SK-N-SH (cell line): ENCODE measurements around the gene CNP.

ENCODE experiments used
- MXI1 ChIP-seq: IDR thresholded peaks from 2 replicates; pipeline ENCODE4 v1.6.1; 2012; ENCODE audit warnings: mild to moderate bottlenecking, low read depth, low read length, improper control_type of control experiment
- NRF1 ChIP-seq: IDR thresholded peaks from 2 replicates; pipeline ENCODE4 v1.6.1; 2012; ENCODE audit warnings: low read depth, mild to moderate bottlenecking, low read length
- POLR2AphosphoS5 ChIP-seq: IDR thresholded peaks from 2 replicates; pipeline ENCODE4 v1.6.1; 2012; ENCODE audit warnings: low read depth, low read length
- TAF1 ChIP-seq: IDR thresholded peaks from 2 replicates; pipeline ENCODE4 v1.6.1; 2012; ENCODE audit warnings: low read depth, mild to moderate bottlenecking, low read length, moderate library complexity, borderline replicate concordance
- USF2 ChIP-seq: fragments of 150-350 bp; IDR thresholded peaks from 2 replicates; pipeline ENCODE4 v1.6.1; 2017; ENCODE audit warnings: antibody characterized with exemption, low read length, low read depth, borderline replicate concordance
- TF ChIP-seq, protein P1 (sequence below): fragments of 200-600 bp; sonication (generic); IDR thresholded peaks from 2 replicates; pipeline ENCODE4 v1.6.1; 2017; ENCODE audit warnings: antibody characterized with exemption, mild to moderate bottlenecking, moderate library complexity

GRCh38 chr17:42025936-42026335 is 59.3 kb downstream of the CNP start:
- TF ChIP-seq MXI1 (no peak), USF2 (no peak), NRF1 (no peak), POLR2AphosphoS5 (no peak), TAF1 (no peak)
- TF ChIP-seq, protein P1, sequence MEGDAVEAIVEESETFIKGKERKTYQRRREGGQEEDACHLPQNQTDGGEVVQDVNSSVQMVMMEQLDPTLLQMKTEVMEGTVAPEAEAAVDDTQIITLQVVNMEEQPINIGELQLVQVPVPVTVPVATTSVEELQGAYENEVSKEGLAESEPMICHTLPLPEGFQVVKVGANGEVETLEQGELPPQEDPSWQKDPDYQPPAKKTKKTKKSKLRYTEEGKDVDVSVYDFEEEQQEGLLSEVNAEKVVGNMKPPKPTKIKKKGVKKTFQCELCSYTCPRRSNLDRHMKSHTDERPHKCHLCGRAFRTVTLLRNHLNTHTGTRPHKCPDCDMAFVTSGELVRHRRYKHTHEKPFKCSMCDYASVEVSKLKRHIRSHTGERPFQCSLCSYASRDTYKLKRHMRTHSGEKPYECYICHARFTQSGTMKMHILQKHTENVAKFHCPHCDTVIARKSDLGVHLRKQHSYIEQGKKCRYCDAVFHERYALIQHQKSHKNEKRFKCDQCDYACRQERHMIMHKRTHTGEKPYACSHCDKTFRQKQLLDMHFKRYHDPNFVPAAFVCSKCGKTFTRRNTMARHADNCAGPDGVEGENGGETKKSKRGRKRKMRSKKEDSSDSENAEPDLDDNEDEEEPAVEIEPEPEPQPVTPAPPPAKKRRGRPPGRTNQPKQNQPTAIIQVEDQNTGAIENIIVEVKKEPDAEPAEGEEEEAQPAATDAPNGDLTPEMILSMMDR = no peak
